ENCODE measurements around the gene SPEN.
"Not testable (repeated sequence)": the region's sequence is repeated elsewhere in the genome, so short reads cannot be mapped to it uniquely, and the experiment has no call there.

SPEN gene

GRCh38 chr1:15900662-15901279 is 53.3 kb downstream of the SPEN start:
- no peak for DNase-seq

- no peak for DNase-seq
These were observed 55.4 kb downstream of the SPEN start for GRCh38 chr1:15902882-15903281.

GRCh38 chr1:15908597-15908996 is 61.1 kb downstream of the SPEN start:
- no peak for DNase-seq

- DNase-seq: no peak
These were observed 63.6 kb downstream of the SPEN start for GRCh38 chr1:15911141-15911540.

- no peak for DNase-seq
These were observed 64.4 kb downstream of the SPEN start for GRCh38 chr1:15911927-15912326.

- not testable (repeated sequence) for DNase-seq
These were observed 66.1 kb downstream of the SPEN start for GRCh38 chr1:15913607-15914006.

- DNase-seq: no peak
These were observed 68.5 kb downstream of the SPEN start for GRCh38 chr1:15915991-15916390.

GRCh38 chr1:15916417-15916816 is 68.9 kb downstream of the SPEN start:
- no peak for DNase-seq

- no peak for DNase-seq
These were observed 69.4 kb downstream of the SPEN start for GRCh38 chr1:15916916-15917315.

- no peak for DNase-seq
These were observed 71.6 kb downstream of the SPEN start for GRCh38 chr1:15918962-15919715.

GRCh38 chr1:15923241-15923640 is 75.7 kb downstream of the SPEN start:
- DNase-seq: no peak

GRCh38 chr1:15926448-15926847 is 78.9 kb downstream of the SPEN start:
- not testable (repeated sequence) for DNase-seq

GRCh38 chr1:15928971-15929965 is 81.8 kb downstream of the SPEN start:
- no peak for DNase-seq

- no peak for DNase-seq
These were observed 83.9 kb downstream of the SPEN start for GRCh38 chr1:15931401-15931800.

- no peak for DNase-seq
These were observed 84.4 kb downstream of the SPEN start for GRCh38 chr1:15931884-15932283.

- no peak for DNase-seq
These were observed 85.1 kb downstream of the SPEN start for GRCh38 chr1:15932612-15933011.

- no peak for DNase-seq
These were observed 86.2 kb downstream of the SPEN start for GRCh38 chr1:15933684-15934083.

- DNase-seq: no peak
These were observed 86.9 kb downstream of the SPEN start for GRCh38 chr1:15934211-15935055.

- DNase-seq: no peak
These were observed 87.8 kb downstream of the SPEN start for GRCh38 chr1:15935056-15935950.

- DNase-seq: no peak
These were observed 88.5 kb downstream of the SPEN start for GRCh38 chr1:15936025-15936424.

- no peak for DNase-seq
These were observed 89.6 kb downstream of the SPEN start for GRCh38 chr1:15937146-15937545.
